ENCODE measurements around the gene OTX1.
A peak's percentile ranks its signal among the peaks of the same experiment; 100 is the strongest.

Gene OTX1

DNA sequence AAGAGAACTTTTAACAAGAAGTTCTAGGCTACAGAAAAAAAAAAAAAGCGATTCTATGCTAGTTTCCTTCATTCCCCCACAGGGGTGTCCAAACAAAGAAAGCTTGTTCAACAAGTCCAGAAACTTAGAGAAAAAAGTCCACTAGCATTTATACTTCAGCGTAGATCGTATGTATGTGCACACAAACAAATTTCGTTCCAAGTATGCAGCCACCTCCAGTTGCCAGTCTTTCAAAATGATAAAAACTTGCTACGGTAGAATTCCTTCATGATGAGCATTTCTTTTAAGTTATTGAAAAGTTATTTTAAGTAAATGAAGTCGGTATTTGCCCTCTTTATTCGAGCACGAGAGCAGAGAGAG lies 3.7 kb upstream of the OTX1 start:
- FAIRE-seq (no peak), DNase-seq (ENCODE audit: insufficient read length, low spot score) (no peak)

GRCh38 chr2:63047321-63048279 lies 3.0 kb upstream of the OTX1 start:
- FAIRE-seq = no peak
- DNase-seq (ENCODE audit: insufficient read length, low spot score) = no peak
- TF ChIP-seq, protein P1, sequence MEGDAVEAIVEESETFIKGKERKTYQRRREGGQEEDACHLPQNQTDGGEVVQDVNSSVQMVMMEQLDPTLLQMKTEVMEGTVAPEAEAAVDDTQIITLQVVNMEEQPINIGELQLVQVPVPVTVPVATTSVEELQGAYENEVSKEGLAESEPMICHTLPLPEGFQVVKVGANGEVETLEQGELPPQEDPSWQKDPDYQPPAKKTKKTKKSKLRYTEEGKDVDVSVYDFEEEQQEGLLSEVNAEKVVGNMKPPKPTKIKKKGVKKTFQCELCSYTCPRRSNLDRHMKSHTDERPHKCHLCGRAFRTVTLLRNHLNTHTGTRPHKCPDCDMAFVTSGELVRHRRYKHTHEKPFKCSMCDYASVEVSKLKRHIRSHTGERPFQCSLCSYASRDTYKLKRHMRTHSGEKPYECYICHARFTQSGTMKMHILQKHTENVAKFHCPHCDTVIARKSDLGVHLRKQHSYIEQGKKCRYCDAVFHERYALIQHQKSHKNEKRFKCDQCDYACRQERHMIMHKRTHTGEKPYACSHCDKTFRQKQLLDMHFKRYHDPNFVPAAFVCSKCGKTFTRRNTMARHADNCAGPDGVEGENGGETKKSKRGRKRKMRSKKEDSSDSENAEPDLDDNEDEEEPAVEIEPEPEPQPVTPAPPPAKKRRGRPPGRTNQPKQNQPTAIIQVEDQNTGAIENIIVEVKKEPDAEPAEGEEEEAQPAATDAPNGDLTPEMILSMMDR (IDR thresholded peaks at IDR 0.05; ENCODE audit: insufficient read depth, missing control alignments) = peak; percentile 37

More for the DNA sequence above, 3.7 kb upstream of the OTX1 start:
- TF ChIP-seq, protein P1 (IDR thresholded peaks at IDR 0.05; ENCODE audit: insufficient read depth, missing control alignments) = no peak

DNA sequence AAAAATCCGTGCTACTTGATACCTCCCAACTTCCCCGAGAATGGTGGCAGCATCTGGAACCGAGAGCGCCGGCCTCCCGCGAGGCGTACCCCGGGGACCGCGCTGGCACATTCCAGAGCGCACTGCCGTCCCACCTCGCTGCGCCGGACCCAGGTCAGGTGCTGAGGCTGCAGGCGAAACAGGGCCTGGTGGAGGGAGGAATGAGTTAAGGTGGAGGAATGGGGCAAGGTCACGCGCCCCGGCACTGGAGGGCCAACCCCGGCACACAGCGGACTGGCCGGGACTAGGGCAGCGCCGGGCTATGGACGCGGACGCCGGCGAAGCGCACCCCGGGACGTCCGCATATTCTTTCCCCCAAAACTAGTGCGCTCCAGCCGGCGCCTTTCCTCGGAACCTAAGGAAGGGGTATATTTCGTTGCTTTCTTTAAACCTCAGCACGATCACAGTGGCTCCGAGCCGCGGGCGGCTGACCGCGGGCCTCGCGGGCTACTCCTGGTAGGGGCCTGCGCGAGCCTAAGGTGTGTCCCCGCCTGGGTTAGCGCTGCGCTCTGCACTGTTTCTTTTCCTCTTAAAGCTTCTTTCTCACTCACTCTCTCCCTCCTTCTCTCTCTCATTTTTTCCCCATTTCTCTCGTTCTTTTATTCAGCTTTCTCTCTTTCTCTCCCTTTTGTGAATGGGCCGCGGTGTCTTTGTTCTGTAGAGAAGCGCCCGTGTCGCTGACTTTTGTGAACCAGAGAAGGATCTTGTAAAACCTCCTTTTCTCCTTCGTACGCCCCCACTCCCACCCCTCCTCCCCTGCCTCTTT lies 2.1 kb upstream of the OTX1 start:
- TF ChIP-seq, protein P1 (IDR thresholded peaks at IDR 0.05; ENCODE audit: insufficient read depth, missing control alignments) = no peak
- FAIRE-seq (no peak), DNase-seq (ENCODE audit: insufficient read length, low spot score) (no peak)

DNA sequence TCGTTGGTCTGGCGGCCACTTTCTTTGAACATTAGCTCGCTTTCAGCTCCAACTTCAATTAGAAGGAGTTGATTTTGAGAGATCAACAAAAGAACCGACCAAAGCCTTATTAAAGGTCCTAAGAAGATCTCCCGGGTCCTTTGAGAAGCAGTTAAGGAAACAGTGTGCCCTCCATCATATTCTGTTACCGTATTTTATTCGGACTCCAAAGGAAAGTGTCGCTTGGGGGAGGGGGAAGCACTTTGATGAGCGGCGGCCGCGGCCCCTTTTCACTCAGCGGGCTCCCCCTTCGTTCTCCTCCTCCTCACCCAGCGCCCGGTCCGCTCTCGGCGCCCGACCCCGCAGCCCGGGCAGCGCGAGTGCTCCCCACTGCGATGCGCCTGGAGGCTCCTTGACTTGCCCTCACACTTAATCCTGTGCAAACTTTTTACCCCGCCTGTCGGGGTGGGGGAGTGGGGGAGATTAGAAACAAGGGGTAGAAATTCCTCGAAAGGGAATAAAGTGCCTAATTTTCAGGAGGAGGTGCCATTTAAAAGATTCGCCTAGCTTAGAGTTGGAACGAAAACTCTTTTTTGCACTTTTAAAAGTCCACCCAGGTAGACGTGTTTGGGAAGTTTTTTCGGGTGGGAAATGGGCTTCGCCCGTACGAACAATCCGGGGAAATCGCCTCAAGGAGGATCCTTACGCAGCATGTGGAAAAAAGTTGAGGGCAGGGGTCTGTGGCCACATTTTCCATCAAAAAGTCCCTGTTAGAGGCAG lies 1.2 kb upstream of the OTX1 start:
- DNase-seq (ENCODE audit: insufficient read length, low spot score) (no peak), FAIRE-seq (no peak)
- TF ChIP-seq, protein P1 (IDR thresholded peaks at IDR 0.05; ENCODE audit: insufficient read depth, missing control alignments) = no peak

DNA sequence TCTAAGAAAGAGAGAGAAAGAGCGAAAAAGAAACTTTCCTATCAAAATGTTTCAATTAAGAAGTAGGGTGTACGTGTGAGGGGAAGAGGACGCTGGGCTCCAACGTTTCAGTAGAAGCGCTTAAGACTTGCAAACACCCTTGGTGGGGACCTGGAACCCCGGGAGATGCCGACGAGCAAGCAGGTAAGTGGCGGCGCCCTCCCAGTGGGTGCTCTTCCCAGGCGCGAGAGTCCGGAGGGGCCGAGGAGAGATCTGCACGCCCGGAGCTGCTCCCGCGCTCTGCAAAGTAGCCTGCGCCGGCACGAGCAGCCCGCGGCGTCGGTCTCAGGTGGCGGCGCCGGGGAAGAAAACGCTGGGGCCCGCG lies 678 bp upstream of the OTX1 start:
- TF ChIP-seq, protein P1 (IDR thresholded peaks at IDR 0.05; ENCODE audit: insufficient read depth, missing control alignments) = no peak
- no peak for FAIRE-seq
- no peak for DNase-seq (ENCODE audit: insufficient read length, low spot score)

DNA sequence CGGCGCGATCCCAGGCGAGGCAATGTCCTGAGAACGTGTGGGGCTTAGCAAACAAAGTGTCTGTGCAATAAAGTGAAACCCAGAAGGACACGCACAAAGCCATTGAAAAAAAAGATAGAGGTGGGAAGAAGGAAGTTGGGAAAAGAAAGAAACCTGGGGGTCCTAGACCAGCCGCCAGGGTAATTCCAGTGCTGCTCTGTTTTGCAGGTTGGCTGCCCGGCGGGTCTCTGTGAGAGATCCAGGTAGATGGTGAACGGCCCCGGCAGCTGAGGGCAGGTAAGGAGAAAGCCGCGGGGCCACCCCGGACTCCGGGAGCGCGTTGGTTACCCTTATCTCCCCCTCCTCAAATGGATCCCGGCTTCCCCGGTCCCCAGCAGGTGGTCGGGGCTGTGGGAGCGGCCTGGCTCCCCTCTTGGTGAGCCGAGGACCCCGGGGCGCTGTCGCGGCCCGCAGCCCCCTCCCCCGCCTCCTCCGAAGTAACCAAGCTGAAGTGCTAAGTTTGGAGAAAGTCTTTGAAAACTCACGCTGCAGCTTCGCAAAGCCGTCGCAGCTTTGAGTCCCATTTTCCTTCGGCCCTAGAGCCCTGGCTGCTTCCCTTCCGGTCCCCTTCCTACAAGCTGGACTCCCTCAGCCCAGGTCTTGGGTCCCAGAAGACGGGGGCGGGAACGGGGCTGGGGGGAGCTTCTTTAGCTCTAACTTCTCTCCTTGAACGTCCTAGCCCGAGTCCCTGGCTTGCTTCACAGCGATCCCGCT lies 588 bp downstream of the OTX1 start:
- DNase-seq (ENCODE audit: insufficient read length, low spot score) (no peak), FAIRE-seq (no peak)
- TF ChIP-seq, protein P1 (IDR thresholded peaks at IDR 0.05; ENCODE audit: insufficient read depth, missing control alignments) = no peak
